ENCODE data around the gene CBX8. TPM values are rescaled to one million over a fixed set of nuclear protein-coding genes. Genes with fewer than 3 reads are reported as not detected.

The CBX8 gene
- total and polyA plus RNA-seq, 2 of the 13 experiments (the other 11 are each of a cell fraction or from before 2014, with no cell fraction given) = 0.34 to 12.6 TPM

- TF ChIP-seq ZNF646 (CRISPR knock-in tag; IDR thresholded peaks at IDR 0.05) (peak; percentile 84; the same call in 1 of the 2 replicates), ZBTB40 (IDR thresholded peaks at IDR 0.05) (no peak), ZBTB40 (CRISPR knock-in tag; IDR thresholded peaks at IDR 0.05) (no peak; the same call in 1 of the 2 replicates), CC2D1A (CRISPR knock-in tag; IDR thresholded peaks at IDR 0.05) (peak; percentile 37; the same call in 1 of the 2 replicates)
Measured at GRCh38 chr17:79822583-79823124, 25.8 kb upstream of the CBX8 start (continued).

Measured in HepG2 (cell line).